ENCODE measurements around the gene IFNG. TPM values are rescaled to one million over a fixed set of nuclear protein-coding genes. Genes with fewer than 3 reads are reported as not detected.
A peak's percentile ranks its signal among the peaks of the same experiment; 100 is the strongest.

IFNG gene
- total RNA-seq, 1 donor, result not detected

GRCh38 chr12:68111995-68112394, 47.5 kb downstream of the IFNG start:
- H3K4me3 ChIP-seq (ENCODE audit: low read depth, low read length), result no peak overlapping the region
- TF ChIP-seq, protein P1, sequence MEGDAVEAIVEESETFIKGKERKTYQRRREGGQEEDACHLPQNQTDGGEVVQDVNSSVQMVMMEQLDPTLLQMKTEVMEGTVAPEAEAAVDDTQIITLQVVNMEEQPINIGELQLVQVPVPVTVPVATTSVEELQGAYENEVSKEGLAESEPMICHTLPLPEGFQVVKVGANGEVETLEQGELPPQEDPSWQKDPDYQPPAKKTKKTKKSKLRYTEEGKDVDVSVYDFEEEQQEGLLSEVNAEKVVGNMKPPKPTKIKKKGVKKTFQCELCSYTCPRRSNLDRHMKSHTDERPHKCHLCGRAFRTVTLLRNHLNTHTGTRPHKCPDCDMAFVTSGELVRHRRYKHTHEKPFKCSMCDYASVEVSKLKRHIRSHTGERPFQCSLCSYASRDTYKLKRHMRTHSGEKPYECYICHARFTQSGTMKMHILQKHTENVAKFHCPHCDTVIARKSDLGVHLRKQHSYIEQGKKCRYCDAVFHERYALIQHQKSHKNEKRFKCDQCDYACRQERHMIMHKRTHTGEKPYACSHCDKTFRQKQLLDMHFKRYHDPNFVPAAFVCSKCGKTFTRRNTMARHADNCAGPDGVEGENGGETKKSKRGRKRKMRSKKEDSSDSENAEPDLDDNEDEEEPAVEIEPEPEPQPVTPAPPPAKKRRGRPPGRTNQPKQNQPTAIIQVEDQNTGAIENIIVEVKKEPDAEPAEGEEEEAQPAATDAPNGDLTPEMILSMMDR (IDR thresholded peaks at IDR 0.05; ENCODE audit: insufficient read depth, low read length), result no peak
- DNase-seq (ENCODE audit: low read depth), result peak; percentile 1

- no peak overlapping the region for H3K4me3 ChIP-seq (ENCODE audit: low read depth, low read length)
- peak; percentile 3 for DNase-seq (ENCODE audit: low read depth)
- TF ChIP-seq, protein P1 (IDR thresholded peaks at IDR 0.05; ENCODE audit: insufficient read depth, low read length), result no peak
Observed at GRCh38 chr12:68109444-68110217, 49.9 kb downstream of the IFNG start.

- no peak for DNase-seq (ENCODE audit: low read depth)
- TF ChIP-seq, protein P1 (IDR thresholded peaks at IDR 0.05; ENCODE audit: insufficient read depth, low read length), result no peak
- no peak overlapping the region for H3K4me3 ChIP-seq (ENCODE audit: low read depth, low read length)
Observed at GRCh38 chr12:68109001-68109400, 50.5 kb downstream of the IFNG start.

DNA sequence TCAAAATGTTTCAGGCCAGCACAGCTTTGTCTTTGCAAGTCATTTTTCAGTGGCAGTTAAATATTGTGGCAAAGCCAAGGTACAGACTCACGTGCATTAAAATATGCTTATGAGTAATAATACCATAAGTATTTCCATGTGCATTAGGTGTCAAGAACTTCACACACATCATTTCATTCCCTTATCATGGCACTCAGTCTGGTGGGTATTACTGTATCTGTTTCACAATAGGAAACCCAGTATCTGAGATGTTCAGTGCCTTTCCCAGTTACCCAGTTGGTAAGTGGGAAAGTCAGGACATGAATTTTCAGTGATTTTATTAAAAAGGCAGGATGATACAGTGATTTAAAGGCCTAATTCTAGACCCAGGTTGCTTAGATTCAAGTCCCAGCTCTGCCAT, 52.9 kb downstream of the IFNG start:
- H3K4me3 ChIP-seq (ENCODE audit: low read depth, low read length), result no peak overlapping the region
- TF ChIP-seq, protein P1 (IDR thresholded peaks at IDR 0.05; ENCODE audit: insufficient read depth, low read length), result no peak
- DNase-seq (ENCODE audit: low read depth), result no peak

DNA sequence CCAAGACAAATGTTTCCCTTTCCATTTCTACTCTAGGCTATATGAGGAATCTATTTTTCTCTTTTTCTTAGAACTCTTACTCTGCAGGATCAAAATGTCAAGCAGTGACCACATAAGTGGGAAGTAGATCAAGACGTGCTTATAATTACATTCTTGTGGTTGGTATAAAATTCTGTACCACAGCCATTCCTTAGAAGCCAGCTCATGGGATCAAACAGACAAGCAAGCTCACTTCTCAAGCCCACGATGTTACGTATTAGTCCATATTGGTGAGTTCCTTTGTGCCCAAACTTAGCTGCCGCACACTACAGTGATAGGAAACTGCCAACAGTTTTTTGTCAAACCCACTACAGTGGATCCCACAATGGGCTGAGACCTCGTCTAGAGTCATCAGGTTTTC, 53.4 kb downstream of the IFNG start:
- no peak overlapping the region for H3K4me3 ChIP-seq (ENCODE audit: low read depth, low read length)
- TF ChIP-seq, protein P1 (IDR thresholded peaks at IDR 0.05; ENCODE audit: insufficient read depth, low read length), result no peak
- peak; percentile 1 for DNase-seq (ENCODE audit: low read depth)

Other genes starting within 250 kb of the IFNG start
- 0.09 TPM in 1 of 2 replicates, not detected in the other for gene IFNG-AS1, start 170.3 kb downstream of the IFNG start, total RNA-seq (ENCODE audit: low replicate concordance)
- not detected in 2 replicates for gene IL26, start 66.1 kb upstream of the IFNG start, total RNA-seq (ENCODE audit: low replicate concordance)
- gene IL22, start 93.9 kb upstream of the IFNG start, total RNA-seq (ENCODE audit: low replicate concordance), result not detected in 2 replicates
- 15.5 and 23.2 TPM in 2 replicates for gene MDM1, start 172.6 kb upstream of the IFNG start, total RNA-seq (ENCODE audit: low replicate concordance)